Liver (tissue), 9 donors: ENCODE measurements around the gene VASH2. TPM values are rescaled to one million over a fixed set of nuclear protein-coding genes. Genes with fewer than 3 reads are reported as not detected.
"Not testable (repeated sequence)": the region's sequence is repeated elsewhere in the genome, so short reads cannot be mapped to it uniquely, and the experiment has no call there.

Experiments used
- DNase-seq: peaks from one replicate; pipeline ENCODE4 v3.0.0-alpha.2; 2017; ENCODE audit warnings: low spot score
- H3K27ac ChIP-seq, 2 donors: one replicate each; pipeline ENCODE4 v1.7.0; 2013; ENCODE audit warnings: inconsistent platforms in 2 of 2, low read length in 2 of 2, control low read depth in 1 of 2, low read depth in 1 of 2, mild to moderate bottlenecking in 1 of 2
- H3K27me3 ChIP-seq, 4 donors: one replicate each; pipeline versions ENCODE4 v1.6.1 to v1.7.0; 2013; ENCODE audit warnings: low read length in 3 of 4, inconsistent platforms in 1 of 4, mild to moderate bottlenecking in 1 of 4, moderate library complexity in 1 of 4; ENCODE audit not compliant: control insufficient read depth in 4 of 4, insufficient read depth in 4 of 4
- H3K36me3 ChIP-seq, 4 donors: one replicate each; pipeline versions ENCODE4 v1.6.1 to v1.7.0; 2013; ENCODE audit warnings: low read length in 3 of 4, mild to moderate bottlenecking in 3 of 4, low read depth in 1 of 4, moderate library complexity in 1 of 4; ENCODE audit not compliant: control insufficient read depth in 4 of 4, insufficient read depth in 3 of 4
- H3K4me1 ChIP-seq, 4 donors: one replicate each; pipeline versions ENCODE4 v1.6.1 to v1.7.0; 2013; ENCODE audit warnings: low read length in 3 of 4, mild to moderate bottlenecking in 3 of 4, moderate library complexity in 1 of 4; ENCODE audit not compliant: control insufficient read depth in 4 of 4, insufficient read depth in 4 of 4
- H3K4me3 ChIP-seq, 3 donors: one replicate each; pipeline versions ENCODE4 v1.6.1 to v1.7.0; 2013; ENCODE audit warnings: low read length in 3 of 3, control low read depth in 1 of 3, low read depth in 1 of 3, mild to moderate bottlenecking in 1 of 3
- H3K9ac ChIP-seq, 2 donors: one replicate each; pipeline ENCODE4 v1.7.0; 2013; ENCODE audit warnings: low read length in 2 of 2, mild to moderate bottlenecking in 2 of 2, moderate library complexity in 2 of 2, control low read depth in 1 of 2, low read depth in 1 of 2
- H3K9me3 ChIP-seq, 4 donors: one replicate each; pipeline versions ENCODE4 v1.6.1 to v1.7.0; 2013; ENCODE audit warnings: low read length in 3 of 4; ENCODE audit not compliant: control insufficient read depth in 4 of 4
- EGR1 ChIP-seq, 2 donors: IDR thresholded peaks; 2 replicates each; pipeline ENCODE4 v1.6.1; 2016 to 2018; ENCODE audit warnings: antibody characterized with exemption in 2 of 2, low read depth in 2 of 2
- FOXA1 ChIP-seq: IDR thresholded peaks from 2 replicates; pipeline ENCODE4 v1.6.1; 2016; ENCODE audit warnings: antibody characterized with exemption
- HNF4A ChIP-seq, 2 donors: conservative IDR thresholded peaks; 2 replicates each; pipeline ENCODE4 v1.6.1; 2016; ENCODE audit warnings: antibody characterized with exemption in 2 of 2, mild to moderate bottlenecking in 2 of 2
- JUND ChIP-seq, 2 donors: IDR thresholded peaks; 2 replicates each; pipeline ENCODE4 v1.6.1; 2016; ENCODE audit warnings: antibody characterized with exemption in 2 of 2
- NR2F2 ChIP-seq: IDR thresholded peaks from 2 replicates; pipeline ENCODE4 v1.6.1; 2016; ENCODE audit warnings: antibody characterized with exemption
- RAD21 ChIP-seq, 2 donors: IDR thresholded peaks; 2 replicates each; pipeline ENCODE4 v1.6.1; 2016; ENCODE audit warnings: antibody characterized with exemption in 2 of 2, mild to moderate bottlenecking in 2 of 2
- SP1 ChIP-seq: IDR thresholded peaks from 2 replicates; pipeline ENCODE4 v1.6.1; 2018; ENCODE audit warnings: antibody characterized with exemption, mild to moderate bottlenecking
- TAF1 ChIP-seq: conservative IDR thresholded peaks from 2 replicates; pipeline ENCODE4 v1.6.1; 2016; ENCODE audit warnings: antibody characterized with exemption, mild to moderate bottlenecking
- YY1 ChIP-seq: IDR thresholded peaks from 2 replicates; pipeline ENCODE4 v1.6.1; 2016; ENCODE audit warnings: antibody characterized with exemption, mild to moderate bottlenecking
- WGBS: extraction: QIAGEN DNeasy Blood & Tissue Kit; methylation state at CpG from one replicate; pipeline ENCODE4 v1.1.7; 2013; 5-methylcytosine and 5-hydroxymethylcytosine counted together
- polyA plus RNA-seq, 2 donors: library from polyadenylated mRNA; stranded (reverse) in 1 of 2; unstranded in 1 of 2; fragments of 200-250 nt in 1 of 2; fragments of >200 nt in 1 of 2; fragmentation: Nextera tagmentation in 1 of 2; extraction: Ambion mirVana in 1 of 2; gene quantifications; one replicate each; pipeline versions ENCODE4 v1.2.1 to v1.2.3, GENCODE V29; 2013 to 2015
- total RNA-seq, 2 donors: library from RNA; depleted of rRNA; stranded (reverse); fragments of >200 nt; gene quantifications; one replicate each; pipeline ENCODE4 v1.2.3, GENCODE V29; 2014
- TF ChIP-seq, protein P1 (sequence below): IDR thresholded peaks from 2 replicates; pipeline ENCODE4 v1.6.1; 2016; ENCODE audit warnings: antibody characterized with exemption
- TF ChIP-seq, protein P2 (sequence below): IDR thresholded peaks from 2 replicates; pipeline ENCODE4 v1.6.1; 2016; ENCODE audit warnings: antibody characterized with exemption
- TF ChIP-seq, protein P3 (sequence below): fragments of 150-350 bp; IDR thresholded peaks from 2 replicates; pipeline ENCODE4 v1.5.1; 2017; ENCODE audit warnings: improper control_type of control experiment, low read depth, low read length; ENCODE audit not compliant: missing input control
- TF ChIP-seq, protein P4 (sequence below): IDR thresholded peaks from 2 replicates; pipeline ENCODE4 v1.6.1; 2016; ENCODE audit warnings: antibody characterized with exemption, mild to moderate bottlenecking
- donor health status: healthy.
- donor health status: healthy.
- donor health status: healthy.
- donor health status: healthy.
- donor health status: healthy.

VASH2 gene
- total and polyA plus RNA-seq, 4 donors: 0.01 to 0.70 (median 0.23) TPM

DNA sequence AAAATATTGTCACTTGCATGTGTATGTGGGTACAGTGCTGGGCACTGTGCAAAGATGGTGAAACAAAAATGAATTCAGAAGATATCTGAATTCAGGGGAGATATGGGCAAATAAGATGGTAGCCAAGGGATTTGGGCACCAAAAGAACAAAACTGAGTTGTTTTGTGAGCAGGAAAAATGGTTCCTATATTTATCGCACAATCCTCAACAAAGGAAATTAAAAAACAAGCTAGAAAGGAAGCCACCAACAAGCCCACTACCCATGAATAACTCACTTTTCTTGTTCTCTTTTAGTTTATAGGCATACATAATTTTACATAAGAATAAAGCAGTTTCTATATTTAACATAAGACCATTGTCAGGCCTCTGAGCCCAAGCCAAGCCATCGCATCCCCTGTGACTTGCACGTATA, 40.7 kb upstream of the VASH2 start:
- TF ChIP-seq, protein P1, sequence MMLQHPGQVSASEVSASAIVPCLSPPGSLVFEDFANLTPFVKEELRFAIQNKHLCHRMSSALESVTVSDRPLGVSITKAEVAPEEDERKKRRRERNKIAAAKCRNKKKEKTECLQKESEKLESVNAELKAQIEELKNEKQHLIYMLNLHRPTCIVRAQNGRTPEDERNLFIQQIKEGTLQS: no peak
- TF ChIP-seq, protein P2, sequence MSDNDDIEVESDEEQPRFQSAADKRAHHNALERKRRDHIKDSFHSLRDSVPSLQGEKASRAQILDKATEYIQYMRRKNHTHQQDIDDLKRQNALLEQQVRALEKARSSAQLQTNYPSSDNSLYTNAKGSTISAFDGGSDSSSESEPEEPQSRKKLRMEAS: no peak
- TF ChIP-seq HNF4A (conservative IDR thresholded peaks at IDR 0.05) (no peak), FOXA1 (no peak), YY1 (no peak), TAF1 (no peak), RAD21 (IDR thresholded peaks at IDR 0.05) (no peak), EGR1 (IDR thresholded peaks at IDR 0.05; ENCODE audit: low read depth in 2 of 2) (no peak), JUND (IDR thresholded peaks at IDR 0.05) (no peak), NR2F2 (no peak), SP1 (no peak)
- TF ChIP-seq, protein P3, sequence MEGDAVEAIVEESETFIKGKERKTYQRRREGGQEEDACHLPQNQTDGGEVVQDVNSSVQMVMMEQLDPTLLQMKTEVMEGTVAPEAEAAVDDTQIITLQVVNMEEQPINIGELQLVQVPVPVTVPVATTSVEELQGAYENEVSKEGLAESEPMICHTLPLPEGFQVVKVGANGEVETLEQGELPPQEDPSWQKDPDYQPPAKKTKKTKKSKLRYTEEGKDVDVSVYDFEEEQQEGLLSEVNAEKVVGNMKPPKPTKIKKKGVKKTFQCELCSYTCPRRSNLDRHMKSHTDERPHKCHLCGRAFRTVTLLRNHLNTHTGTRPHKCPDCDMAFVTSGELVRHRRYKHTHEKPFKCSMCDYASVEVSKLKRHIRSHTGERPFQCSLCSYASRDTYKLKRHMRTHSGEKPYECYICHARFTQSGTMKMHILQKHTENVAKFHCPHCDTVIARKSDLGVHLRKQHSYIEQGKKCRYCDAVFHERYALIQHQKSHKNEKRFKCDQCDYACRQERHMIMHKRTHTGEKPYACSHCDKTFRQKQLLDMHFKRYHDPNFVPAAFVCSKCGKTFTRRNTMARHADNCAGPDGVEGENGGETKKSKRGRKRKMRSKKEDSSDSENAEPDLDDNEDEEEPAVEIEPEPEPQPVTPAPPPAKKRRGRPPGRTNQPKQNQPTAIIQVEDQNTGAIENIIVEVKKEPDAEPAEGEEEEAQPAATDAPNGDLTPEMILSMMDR: no peak
- TF ChIP-seq, protein P4, sequence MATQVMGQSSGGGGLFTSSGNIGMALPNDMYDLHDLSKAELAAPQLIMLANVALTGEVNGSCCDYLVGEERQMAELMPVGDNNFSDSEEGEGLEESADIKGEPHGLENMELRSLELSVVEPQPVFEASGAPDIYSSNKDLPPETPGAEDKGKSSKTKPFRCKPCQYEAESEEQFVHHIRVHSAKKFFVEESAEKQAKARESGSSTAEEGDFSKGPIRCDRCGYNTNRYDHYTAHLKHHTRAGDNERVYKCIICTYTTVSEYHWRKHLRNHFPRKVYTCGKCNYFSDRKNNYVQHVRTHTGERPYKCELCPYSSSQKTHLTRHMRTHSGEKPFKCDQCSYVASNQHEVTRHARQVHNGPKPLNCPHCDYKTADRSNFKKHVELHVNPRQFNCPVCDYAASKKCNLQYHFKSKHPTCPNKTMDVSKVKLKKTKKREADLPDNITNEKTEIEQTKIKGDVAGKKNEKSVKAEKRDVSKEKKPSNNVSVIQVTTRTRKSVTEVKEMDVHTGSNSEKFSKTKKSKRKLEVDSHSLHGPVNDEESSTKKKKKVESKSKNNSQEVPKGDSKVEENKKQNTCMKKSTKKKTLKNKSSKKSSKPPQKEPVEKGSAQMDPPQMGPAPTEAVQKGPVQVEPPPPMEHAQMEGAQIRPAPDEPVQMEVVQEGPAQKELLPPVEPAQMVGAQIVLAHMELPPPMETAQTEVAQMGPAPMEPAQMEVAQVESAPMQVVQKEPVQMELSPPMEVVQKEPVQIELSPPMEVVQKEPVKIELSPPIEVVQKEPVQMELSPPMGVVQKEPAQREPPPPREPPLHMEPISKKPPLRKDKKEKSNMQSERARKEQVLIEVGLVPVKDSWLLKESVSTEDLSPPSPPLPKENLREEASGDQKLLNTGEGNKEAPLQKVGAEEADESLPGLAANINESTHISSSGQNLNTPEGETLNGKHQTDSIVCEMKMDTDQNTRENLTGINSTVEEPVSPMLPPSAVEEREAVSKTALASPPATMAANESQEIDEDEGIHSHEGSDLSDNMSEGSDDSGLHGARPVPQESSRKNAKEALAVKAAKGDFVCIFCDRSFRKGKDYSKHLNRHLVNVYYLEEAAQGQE: no peak
- H3K36me3 ChIP-seq: no peaks in the 10 kb centered on the region
- no peak for DNase-seq
- H3K9ac ChIP-seq: no peak overlapping the region
- H3K4me1 ChIP-seq: no peaks in the 10 kb centered on the region
- H3K27ac ChIP-seq: no peak overlapping the region
- 97% methylated on average over 3 of the region's 3 CpGs for WGBS
- no peaks in the 10 kb centered on the region for H3K9me3 ChIP-seq
- no peak overlapping the region for H3K4me3 ChIP-seq
- no peaks in the 10 kb centered on the region for H3K27me3 ChIP-seq

DNA sequence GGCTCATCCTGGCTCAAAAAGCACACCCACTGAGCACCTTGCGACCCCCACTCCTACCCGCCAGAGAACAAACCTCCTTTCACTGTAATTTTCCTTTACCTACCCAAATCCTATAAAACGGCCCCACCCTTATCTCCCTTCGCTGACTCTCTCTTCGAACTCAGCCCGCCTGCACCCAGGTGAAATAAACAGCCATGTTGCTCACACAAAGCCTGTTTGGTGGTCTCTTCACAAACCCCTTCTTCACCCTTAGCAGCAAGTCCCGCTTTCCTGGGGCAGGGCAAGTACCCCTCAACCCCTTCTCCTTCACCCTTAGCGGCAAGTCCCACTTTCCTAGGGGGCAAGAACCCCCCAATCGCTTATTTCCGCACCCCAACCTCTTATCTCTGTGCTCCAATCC, 40.1 kb upstream of the VASH2 start:
- H3K27ac ChIP-seq, DNase-seq, H3K4me3 ChIP-seq, H3K4me1 ChIP-seq, H3K27me3 ChIP-seq, H3K9me3 ChIP-seq, H3K9ac ChIP-seq, H3K36me3 ChIP-seq: not testable (repeated sequence)
- WGBS: 80% methylated on average over 10 of the region's 10 CpGs

DNA sequence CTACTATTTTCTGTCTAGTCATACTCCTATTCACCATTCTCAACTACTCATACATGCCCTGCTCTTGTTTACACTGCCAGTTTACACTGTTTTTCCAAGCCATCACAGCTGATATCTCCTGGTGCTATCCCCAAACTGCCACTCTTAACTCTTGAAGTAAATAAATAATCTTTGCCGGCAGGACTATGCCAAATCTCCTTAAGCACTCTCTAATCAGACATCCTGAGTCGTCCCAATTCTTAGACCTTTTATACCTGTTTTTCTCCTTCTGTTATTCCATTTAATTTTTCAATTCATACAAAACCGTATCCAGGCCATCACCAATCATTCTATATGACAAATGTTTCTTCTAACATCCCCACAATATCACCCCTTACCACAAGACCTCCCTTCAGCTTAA, 36.7 kb upstream of the VASH2 start:
- H3K27ac ChIP-seq, H3K9me3 ChIP-seq, H3K27me3 ChIP-seq, H3K4me3 ChIP-seq, H3K36me3 ChIP-seq, H3K4me1 ChIP-seq, DNase-seq, H3K9ac ChIP-seq: not testable (repeated sequence)
- 87% methylated on average over 3 of the region's 3 CpGs for WGBS

DNA sequence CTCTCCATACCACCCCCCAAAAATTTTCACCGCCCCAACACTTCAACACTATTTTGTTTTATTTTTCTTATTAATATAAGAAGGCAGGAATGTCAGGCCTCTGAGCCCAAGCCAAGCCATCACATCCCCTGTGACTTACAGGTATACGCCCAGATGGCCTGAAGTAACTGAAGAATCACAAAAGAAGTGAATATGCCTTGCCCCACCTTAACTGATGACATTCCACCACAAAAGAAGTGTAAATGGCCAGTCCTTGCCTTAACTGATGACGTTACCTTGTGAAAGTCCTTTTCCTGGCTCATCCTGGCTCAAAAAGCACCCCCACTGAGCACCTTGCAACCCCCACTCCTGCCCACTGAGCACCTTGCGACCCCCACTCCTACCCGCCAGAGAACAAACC, 36.2 kb upstream of the VASH2 start:
- not testable (repeated sequence) for DNase-seq, H3K4me1 ChIP-seq, H3K36me3 ChIP-seq, H3K27me3 ChIP-seq, H3K4me3 ChIP-seq, H3K9me3 ChIP-seq, H3K9ac ChIP-seq, H3K27ac ChIP-seq
- 88% methylated on average over 4 of the region's 5 CpGs for WGBS
